ENCODE results near the gene CENPX.
A peak's percentile ranks its signal among the peaks of the same experiment; 100 is the strongest.

CENPX gene

DNA sequence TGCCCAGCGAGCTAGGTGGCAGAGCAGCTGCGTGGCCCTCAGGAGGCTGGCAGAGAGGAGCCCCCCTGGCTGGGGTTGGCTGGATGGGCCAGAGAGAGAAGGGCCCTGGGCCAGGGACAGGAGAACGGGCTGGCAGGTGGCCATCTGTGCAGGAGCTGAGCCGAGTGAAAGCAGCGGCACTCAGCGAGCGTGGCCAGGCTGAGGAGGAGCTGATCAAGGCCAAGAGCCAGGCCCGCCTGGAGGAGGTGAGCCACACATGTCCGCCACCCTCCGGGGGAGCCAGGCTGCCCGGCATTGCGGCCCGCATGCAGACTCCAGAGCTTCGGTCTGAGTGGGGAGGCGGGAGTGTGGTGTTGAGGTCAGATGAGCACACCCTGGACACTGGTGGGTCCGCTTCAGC is 6.7 kb upstream of the CENPX start:
- in situ Hi-C loops (cut with MboI; ENCODE audit: low pct_unique_long_range_greater_than_20kb, low sequenced_read_pairs): no loop called here
- no peak for DNase-seq

DNA sequence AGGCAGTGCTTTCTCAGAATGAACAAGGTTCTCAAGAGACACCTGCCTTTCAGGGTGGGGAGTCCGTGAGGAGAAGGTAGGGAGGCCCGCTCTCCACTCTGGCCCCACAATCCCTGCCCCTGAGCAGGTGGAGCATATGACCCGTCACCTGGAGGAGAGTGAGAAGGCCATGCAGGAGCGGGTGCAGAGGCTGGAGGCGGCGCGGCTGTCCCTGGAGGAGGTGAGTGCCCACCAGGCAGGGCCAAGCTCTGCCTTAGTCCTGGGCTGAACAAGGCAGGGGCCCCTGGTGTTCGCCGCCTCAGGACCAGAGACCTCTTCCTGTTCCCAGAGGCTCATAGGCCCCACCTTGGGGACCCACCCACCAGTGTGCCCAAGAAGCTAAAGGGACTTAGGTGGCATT is 6.3 kb upstream of the CENPX start:
- DNase-seq: no peak
- in situ Hi-C loops (cut with MboI; ENCODE audit: low pct_unique_long_range_greater_than_20kb, low sequenced_read_pairs): no loop called here

- in situ Hi-C loops (cut with MboI; ENCODE audit: low pct_unique_long_range_greater_than_20kb, low sequenced_read_pairs): no loop called here
- DNase-seq: no peak
These were observed 5.6 kb upstream of the CENPX start for GRCh38 chr17:82028246-82028645.

DNA sequence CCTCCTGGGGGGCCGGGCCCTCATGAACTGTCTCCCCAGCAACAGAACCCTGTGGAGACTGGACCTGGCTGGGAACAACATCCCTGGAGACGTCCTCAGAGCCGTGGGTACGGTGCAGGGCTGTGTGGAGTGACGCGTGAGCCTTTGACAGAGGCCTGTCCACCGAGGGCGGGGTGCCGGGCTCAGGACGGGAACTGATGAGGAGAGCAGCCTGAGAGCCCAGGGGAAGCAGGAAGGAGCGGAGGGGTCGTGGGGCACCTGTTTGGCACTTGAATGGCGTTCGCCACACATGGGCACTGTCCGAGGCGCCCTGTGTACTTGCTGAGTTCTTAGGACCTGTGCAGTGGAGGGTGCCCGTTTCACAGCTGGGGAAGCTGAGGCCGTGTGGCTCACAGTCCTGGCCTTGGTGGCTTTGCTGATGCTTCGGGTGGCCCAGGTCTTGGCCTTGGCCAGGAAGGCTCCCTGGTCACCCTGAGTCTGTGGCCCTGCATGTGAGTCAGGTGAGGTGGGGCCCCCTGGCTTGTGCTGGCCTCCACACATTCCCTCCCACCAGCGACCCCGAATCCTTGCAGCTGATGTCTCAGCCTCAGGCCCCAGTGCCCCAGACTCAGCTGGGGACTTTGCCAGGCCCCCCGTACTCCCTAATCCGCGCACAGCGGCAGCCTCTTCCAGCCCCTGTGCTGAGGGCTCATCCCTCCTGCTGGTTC is 2.9 kb upstream of the CENPX start:
- no peak for DNase-seq
- in situ Hi-C loops (cut with MboI; ENCODE audit: low pct_unique_long_range_greater_than_20kb, low sequenced_read_pairs): no loop called here

DNA sequence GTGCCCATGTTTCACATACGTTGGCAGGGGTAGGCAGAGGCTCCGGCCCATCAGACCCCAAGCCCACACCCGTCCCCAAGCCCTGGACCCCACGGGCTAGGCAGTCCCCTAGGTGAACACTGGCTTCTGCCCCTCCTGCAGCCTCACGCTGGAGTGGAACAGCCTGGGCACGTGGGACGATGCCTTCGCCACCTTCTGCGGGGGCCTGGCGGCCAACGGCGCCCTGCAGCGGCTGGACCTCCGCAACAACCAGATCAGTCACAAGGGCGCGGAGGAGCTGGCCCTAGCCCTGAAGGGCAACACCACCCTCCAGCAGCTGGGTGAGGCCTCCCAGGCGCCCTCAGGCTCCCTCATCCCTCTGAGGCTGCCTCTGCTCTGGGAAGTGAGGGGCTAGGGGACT is 2.2 kb upstream of the CENPX start:
- DNase-seq: no peak
- in situ Hi-C loops (cut with MboI; ENCODE audit: low pct_unique_long_range_greater_than_20kb, low sequenced_read_pairs): no loop called here

- in situ Hi-C loops (cut with MboI; ENCODE audit: low pct_unique_long_range_greater_than_20kb, low sequenced_read_pairs): no loop called here
- DNase-seq: peak; percentile 52
These were observed 966 bp upstream of the CENPX start for GRCh38 chr17:82023447-82024241.

- peak; percentile 100 for DNase-seq
- in situ Hi-C loops (cut with MboI; ENCODE audit: low pct_unique_long_range_greater_than_20kb, low sequenced_read_pairs): no loop called here
These were observed 336 bp upstream of the CENPX start, which contains the start of gene LRRC45 for GRCh38 chr17:82022981-82023446. TSS of gene LRRC45 (plus strand) at chr17:82023305. CDS start at chr17:82023644, 339 bp downstream.

DNA sequence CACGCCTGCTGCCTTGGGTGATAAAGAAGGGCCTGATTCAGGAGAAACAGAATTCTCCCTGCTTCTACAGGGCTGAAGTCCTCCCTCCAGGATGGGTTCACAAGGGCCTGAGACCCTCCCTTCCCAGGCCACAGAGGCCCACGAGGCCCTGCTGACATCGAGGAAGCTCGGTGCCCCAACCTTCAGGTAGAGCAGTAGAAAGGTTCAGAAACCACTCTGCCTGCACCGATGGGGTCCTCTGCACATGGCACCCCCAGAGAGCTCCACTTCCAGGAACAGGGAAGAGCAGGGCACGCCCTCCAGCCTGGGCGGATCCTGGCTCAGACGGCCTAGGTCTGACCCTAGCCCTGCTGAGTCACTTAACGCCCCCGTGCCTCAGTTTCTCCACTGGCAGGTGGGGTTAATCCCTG is 773 bp downstream of the CENPX start:
- in situ Hi-C loops (cut with MboI; ENCODE audit: low pct_unique_long_range_greater_than_20kb, low sequenced_read_pairs): no loop called here

DNA sequence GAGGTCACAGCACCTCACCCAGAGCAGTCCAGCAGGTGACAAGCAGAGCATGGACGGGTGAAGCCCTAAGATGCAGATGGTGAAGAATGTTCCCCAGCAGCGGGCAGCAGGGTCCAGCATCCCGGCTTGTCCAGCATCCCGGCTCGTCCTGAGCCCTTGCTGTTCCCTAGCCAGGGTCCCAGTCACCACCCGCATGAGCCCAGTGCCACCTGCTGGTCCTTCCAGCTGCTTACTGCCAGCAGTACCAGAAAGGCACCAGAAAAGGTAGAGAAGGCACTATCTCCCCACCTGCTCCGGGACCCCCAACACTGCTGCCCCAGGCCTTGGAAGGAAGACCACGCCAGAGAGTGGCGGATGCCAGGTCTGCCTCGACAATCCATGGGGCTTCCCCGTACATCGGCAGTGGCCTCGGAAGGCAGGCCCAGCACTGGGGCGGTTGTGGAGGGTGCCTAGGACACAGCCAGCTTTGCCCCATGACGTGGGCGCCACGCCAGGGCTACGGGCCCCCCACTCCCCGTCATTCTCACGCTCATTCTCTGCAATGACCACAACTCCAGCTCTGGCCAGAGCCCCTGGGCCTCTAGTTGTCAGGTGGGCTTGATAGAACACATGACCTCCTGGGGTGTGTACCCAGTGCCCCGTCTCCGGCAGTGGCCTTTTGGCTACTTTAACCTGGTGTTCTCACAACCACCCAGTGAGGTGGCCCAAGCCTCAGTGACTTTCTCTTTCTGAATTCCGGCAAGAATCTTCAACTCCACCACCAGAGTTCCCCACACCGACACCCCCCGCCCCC is 1.4 kb downstream of the CENPX start:
- DNase-seq: peak; percentile 57
- in situ Hi-C loops (cut with MboI; ENCODE audit: low pct_unique_long_range_greater_than_20kb, low sequenced_read_pairs): no loop called here

More for the DNA sequence above, 773 bp downstream of the CENPX start:
- DNase-seq: no peak

DNA sequence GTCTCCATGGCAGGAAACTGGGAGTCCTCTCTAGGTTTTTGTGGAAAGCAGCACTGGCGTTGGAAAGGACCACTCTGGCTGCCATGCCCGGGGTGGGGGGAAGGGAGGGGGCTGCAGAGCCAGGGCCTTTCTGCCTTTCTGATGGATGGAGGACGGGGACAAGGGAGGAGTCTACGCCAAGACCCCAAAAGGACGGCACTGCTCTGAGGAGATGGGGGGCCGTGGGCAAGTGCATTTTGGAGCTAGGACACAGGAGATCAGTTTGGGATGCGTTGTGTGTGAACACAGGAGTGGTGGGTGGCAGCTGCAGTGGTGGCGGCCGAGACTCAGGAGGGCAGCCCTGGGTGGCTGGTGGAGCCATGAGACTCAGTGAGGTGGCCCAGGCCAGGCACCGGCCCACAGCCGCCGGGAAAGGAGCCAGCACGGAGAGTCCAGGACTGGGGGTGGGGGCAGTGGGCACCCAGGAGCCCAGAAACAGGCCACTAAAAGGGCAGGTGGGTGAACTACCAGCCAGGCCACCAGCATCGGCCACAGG is 2.0 kb downstream of the CENPX start:
- no peak for DNase-seq
- in situ Hi-C loops (cut with MboI; ENCODE audit: low pct_unique_long_range_greater_than_20kb, low sequenced_read_pairs): no loop called here

DNA sequence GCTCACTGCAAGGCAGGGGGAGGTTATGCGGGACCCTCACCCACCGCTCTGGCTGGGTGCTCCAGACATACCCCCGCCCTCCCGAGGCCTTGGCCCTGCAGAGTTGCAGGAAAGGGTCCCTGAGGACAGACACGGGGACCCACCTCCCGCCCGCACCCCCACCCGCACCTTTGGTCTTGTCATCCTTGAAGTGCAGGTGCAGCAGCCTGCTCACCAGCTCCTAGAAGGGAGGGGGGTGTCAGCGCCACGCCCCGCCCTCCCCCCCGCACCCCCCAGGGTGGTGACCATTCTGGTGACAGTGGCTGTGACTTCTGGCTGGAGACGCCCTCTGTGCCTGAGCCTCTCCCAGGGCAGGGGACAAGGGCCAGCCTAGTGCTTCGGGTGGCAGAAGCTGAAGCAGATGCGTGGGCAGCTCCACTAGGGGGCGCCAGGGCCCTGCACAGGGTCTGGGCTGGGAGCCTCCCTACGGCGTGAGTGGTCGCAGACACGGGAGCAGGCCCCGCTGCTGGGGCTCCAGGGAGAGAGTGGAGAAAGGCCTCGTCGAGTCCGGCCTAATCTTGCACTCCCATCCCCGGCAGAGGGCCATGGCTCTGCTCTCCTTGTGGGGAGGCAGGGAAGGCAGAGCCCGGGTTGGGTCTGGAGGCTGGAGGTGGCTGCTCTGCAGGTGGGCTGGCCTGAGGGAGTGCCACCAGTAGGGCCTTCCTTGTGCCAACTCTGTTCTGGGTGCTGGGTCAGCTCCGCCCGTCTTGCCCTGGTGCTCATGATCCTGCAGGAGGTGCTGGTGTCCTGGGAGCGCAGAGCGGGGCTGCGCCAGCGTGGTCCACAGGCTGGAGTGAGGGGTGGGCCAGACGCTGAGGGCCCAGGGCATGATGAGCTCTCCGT is 2.7 kb downstream of the CENPX start:
- peak; percentile 68 for DNase-seq
- in situ Hi-C loops (cut with MboI; ENCODE audit: low pct_unique_long_range_greater_than_20kb, low sequenced_read_pairs): no loop called here

- no peak for DNase-seq
- in situ Hi-C loops (cut with MboI; ENCODE audit: low pct_unique_long_range_greater_than_20kb, low sequenced_read_pairs): no loop called here
These were observed 3.5 kb downstream of the CENPX start for GRCh38 chr17:82018989-82019689.

- in situ Hi-C loops (cut with MboI; ENCODE audit: low pct_unique_long_range_greater_than_20kb, low sequenced_read_pairs): no loop called here
These were observed 4.3 kb downstream of the CENPX start for GRCh38 chr17:82018152-82018988.

GRCh38 chr17:82017612-82018151 is 5.0 kb downstream of the CENPX start:
- in situ Hi-C loops (cut with MboI; ENCODE audit: low pct_unique_long_range_greater_than_20kb, low sequenced_read_pairs): no loop called here
- DNase-seq: no peak

More at GRCh38 chr17:82018152-82018988, 4.3 kb downstream of the CENPX start:
- DNase-seq: no peak

DNA sequence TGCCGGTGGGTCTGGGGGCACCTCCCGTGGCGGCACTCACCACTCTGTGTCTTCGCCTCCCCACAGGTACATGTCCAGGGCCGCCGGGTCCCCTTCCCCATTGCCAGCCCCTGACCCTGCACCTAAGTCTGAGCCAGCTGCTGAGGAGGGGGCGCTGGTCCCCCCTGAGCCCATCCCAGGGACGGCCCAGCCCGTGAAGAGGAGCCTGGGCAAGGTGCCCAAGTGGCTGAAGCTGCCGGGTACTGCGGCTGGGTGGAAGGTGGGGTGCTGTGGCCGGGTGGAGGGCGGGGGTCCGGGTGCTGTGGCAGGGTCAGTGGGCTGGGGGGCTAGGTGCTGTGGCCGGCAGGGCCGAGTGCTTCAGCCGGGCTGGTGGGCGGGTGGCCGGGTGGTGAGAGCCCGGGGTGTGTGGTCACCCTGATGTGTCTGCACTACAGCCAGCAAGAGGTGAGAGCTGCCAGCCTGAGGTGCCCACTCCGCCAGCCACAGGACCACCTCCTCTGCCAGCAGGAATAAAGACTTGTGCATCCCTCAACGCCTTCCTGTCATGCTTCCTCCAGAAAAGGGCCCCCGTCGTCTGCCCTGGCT is 5.7 kb downstream of the CENPX start:
- in situ Hi-C loops (cut with MboI; ENCODE audit: low pct_unique_long_range_greater_than_20kb, low sequenced_read_pairs): no loop called here
- DNase-seq: no peak

DNA sequence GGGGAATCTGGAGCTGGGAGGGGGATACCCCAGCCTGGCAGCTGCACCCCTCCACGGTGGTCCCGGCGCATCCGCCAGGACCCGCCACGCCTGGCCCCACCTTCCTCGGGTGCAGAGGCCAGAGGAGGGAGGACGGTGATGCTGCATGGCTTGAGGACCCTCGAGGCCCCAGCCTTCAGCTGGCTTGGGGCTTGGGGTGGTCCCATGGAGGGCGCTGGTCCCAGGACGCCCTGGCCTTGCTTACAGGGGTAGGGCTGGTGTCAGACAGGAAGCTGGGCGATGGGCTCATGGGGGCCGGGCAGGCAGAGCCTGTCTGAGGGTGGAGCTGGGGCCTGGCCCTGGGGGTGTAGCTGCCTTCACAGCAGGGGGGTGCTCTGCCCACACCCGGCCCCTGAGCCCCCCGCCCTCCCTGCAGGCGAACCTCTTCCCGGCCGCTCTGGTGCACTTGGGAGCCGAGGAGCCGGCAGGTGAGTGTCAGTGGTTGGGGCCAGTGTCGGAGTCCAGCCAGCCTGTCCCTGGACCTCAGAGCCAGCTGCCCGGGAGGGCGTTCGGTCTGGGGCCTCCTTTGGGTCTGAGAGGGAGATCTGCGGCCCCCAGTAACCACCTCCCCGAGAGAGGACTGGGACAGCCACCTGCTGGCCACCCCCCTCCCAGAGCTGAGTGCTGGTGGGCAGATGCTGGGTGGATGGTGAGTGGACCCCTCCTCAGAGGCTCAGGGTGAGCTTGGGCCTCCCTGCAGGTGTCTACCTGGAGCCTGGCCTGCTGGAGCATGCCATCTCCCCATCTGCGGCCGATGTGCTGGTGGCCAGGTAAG is 6.4 kb downstream of the CENPX start:
- DNase-seq: no peak
- in situ Hi-C loops (cut with MboI; ENCODE audit: low pct_unique_long_range_greater_than_20kb, low sequenced_read_pairs): no loop called here

All from KBM-7 (cell line).